ENCODE data around the gene COL4A2. TPM values are rescaled to one million over a fixed set of nuclear protein-coding genes. Genes with fewer than 3 reads are reported as not detected.
A peak's percentile ranks its signal among the peaks of the same experiment; 100 is the strongest.

The COL4A2 gene
- total RNA-seq, 4 donors from 2014 or later, result 51.2 to 85.8 (median 70.5) TPM

- DNase-seq, result no peak
- TF ChIP-seq CTCF (IDR thresholded peaks at IDR 0.05 in 4 of 5, conservative IDR thresholded peaks at IDR 0.05 in 1 of 5) (no peak), POLR2A (IDR thresholded peaks at IDR 0.05) (no peak)
- in situ Hi-C loops (cut with MboI; ENCODE audit: low sequenced_read_pairs in 4 of 4), result no loop called here
Observed at GRCh38 chr13:110283736-110284517, 23.2 kb upstream of the COL4A2 start.

DNA sequence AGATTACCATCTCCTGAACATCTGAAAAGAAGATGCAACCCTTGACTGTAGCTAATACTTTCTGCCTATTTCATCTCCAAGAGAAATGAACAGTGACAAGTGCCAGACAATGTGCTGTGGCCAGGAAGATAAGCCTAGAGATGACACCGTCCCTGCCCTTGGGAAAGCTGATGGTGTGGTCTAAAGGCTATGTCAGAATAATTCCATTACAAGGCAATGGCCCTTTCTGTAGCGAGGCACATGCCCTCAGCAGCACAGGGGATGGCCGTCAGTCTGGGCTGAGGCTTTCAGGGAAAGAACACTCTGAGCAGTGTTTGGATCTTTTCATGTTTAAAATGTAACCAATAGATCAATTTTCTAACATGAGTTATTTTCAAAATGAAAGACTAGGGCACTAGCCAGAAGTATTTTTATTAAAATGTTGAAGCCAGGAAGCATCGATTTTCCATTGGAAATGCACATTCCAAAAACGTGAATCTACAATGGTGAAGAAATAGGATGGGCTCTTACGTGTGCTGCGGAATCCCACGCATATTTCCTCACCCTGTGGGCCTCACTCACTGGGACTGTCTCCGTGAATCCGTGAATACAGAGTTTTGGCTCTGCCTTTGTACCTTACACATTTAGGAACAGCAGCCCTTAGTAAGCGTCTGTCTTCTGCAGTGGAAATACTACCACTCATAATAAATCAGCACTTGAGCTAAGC is 22.2 kb upstream of the COL4A2 start:
- H3K4me3 ChIP-seq, result no peak overlapping the region
- peaks cover 11 to 19% of the 10 kb centered on the region in 2 donors for H3K4me1 ChIP-seq
- no peaks in the 10 kb centered on the region for H3K36me3 ChIP-seq
- intact Hi-C loops (cut with DNase I; ENCODE audit: low total_unique reads), result no loop called here
- no peaks in the 10 kb centered on the region for H3K27me3 ChIP-seq
- H3K27ac ChIP-seq, result peak overlapping the region in 2 of 4 donors; percentile 15 to 30
- TF ChIP-seq POLR2A (IDR thresholded peaks at IDR 0.05) (no peak), CTCF (IDR thresholded peaks at IDR 0.05 in 4 of 5, conservative IDR thresholded peaks at IDR 0.05 in 1 of 5) (no peak)
- H3K9me3 ChIP-seq, result no peaks in the 10 kb centered on the region
- no peak for DNase-seq
- no peak for ATAC-seq
- in situ Hi-C loops (cut with MboI; ENCODE audit: low sequenced_read_pairs in 4 of 4), result no loop called here

More at GRCh38 chr13:110283736-110284517, 23.2 kb upstream of the COL4A2 start:
- H3K27ac ChIP-seq, result peak overlapping the region in 1 of 4 donors; percentile 30
- ATAC-seq, result no peak
- H3K27me3 ChIP-seq, result no peaks in the 10 kb centered on the region
- H3K36me3 ChIP-seq, result no peaks in the 10 kb centered on the region
- H3K4me3 ChIP-seq, result no peak overlapping the region
- no peaks in the 10 kb centered on the region for H3K9me3 ChIP-seq
- intact Hi-C loops (cut with DNase I; ENCODE audit: low total_unique reads), result no loop called here
- peaks cover 11 to 29% of the 10 kb centered on the region in 2 donors for H3K4me1 ChIP-seq

GRCh38 chr13:110285991-110286832 is 20.9 kb upstream of the COL4A2 start:
- intact Hi-C loops (cut with DNase I; ENCODE audit: low total_unique reads), result no loop called here
- TF ChIP-seq CTCF (IDR thresholded peaks at IDR 0.05 in 4 of 5, conservative IDR thresholded peaks at IDR 0.05 in 1 of 5), result no peak
- TF ChIP-seq POLR2A (IDR thresholded peaks at IDR 0.05), result no peak
- no peak overlapping the region for H3K4me3 ChIP-seq
- in situ Hi-C loops (cut with MboI; ENCODE audit: low sequenced_read_pairs in 4 of 4), result no loop called here
- no peaks in the 10 kb centered on the region for H3K9me3 ChIP-seq
- H3K4me1 ChIP-seq, result peaks cover 6 to 13% of the 10 kb centered on the region in 2 donors
- peak overlapping the region in 2 of 4 donors; percentile 20 to 31 for H3K27ac ChIP-seq
- ATAC-seq (no peak), DNase-seq (no peak)
- no peaks in the 10 kb centered on the region for H3K36me3 ChIP-seq
- H3K27me3 ChIP-seq, result no peaks in the 10 kb centered on the region

DNA sequence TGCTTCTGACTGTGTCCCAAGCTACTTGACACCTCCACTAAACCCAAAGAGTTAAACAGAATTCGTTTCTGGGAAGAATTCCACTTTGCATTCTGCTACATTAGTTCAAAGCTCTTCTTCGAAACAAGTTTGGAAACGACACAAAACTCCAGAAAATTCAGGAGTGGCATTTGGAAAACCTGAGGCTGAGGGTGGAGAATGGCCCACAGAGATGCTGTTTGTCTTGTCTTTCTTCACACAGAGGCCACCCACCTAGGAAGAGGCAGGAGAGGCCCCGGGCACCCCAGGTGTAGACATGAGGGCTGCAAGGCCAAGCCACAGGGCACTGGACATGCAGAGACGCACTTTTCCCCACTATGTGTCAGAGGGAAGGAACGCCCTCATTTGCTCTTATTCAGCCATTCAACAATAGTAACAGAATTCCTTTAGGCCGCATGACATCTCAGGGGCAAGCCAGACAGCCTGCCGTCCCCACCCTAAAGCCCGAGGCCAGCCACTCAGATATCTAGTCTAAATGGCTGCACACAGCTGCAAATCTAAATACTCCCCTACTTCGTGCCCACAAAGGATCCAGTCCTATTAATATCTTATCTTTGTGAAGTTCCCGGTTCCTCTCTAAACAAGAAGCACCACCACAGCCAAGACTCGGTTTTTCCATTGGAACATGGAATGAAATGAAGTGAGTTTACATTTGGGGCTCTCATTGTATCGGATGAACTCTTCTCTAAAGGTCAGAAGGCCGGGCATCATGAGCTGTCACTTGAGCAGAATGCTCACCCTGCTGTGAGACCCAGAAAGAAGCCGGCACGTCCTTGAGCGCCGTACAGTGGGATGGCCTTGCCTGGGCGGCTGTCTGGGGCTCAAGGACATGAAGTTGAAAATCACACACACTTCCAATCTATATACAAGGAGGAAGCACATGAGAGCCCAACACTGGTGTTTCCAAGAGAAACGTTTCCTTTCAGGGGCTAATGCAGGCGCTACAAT is 20.0 kb upstream of the COL4A2 start:
- Histone ChIP-seq H3K4me1 (peaks cover 6% of the 10 kb centered on the region in 2 donors), H3K36me3 (no peaks in the 10 kb centered on the region), H3K9me3 (no peaks in the 10 kb centered on the region), H3K27me3 (no peaks in the 10 kb centered on the region), H3K4me3 (no peak overlapping the region), H3K27ac (peak overlapping the region; percentile 2 to 31 (median 16))
- no peak for DNase-seq
- in situ Hi-C loops (cut with MboI; ENCODE audit: low sequenced_read_pairs in 4 of 4) (no loop called here), intact Hi-C loops (cut with DNase I; ENCODE audit: low total_unique reads) (no loop called here)
- no peak for ATAC-seq
- TF ChIP-seq POLR2A (IDR thresholded peaks at IDR 0.05) (no peak), CTCF (IDR thresholded peaks at IDR 0.05 in 4 of 5, conservative IDR thresholded peaks at IDR 0.05 in 1 of 5) (no peak)
